Uterus (tissue), 2 donors: ENCODE results near the gene PSMD7.

Experiments used
- POLR2A ChIP-seq, 2 donors: fragments of 450-650 bp; IDR thresholded peaks; one replicate each; pipeline ENCODE4 v1.6.1; 2016; ENCODE audit warnings: antibody characterized with exemption in 2 of 2, mild to moderate bottlenecking in 1 of 2, moderate library complexity in 1 of 2
- TF ChIP-seq, protein P1 (sequence below), 4 experiments: fragments of 200-600 bp in 2 of 4; fragments of 450-650 bp in 2 of 4; sonication (generic) in 2 of 4; IDR thresholded peaks; one replicate each; pipeline ENCODE4 v1.5.1; 2016 to 2019; ENCODE audit warnings: antibody characterized with exemption in 4 of 4, mild to moderate bottlenecking in 2 of 4, moderate library complexity in 1 of 4

GRCh38 chr16:74249254-74249653 lies 47.4 kb upstream of the PSMD7 start:
- TF ChIP-seq, protein P1, sequence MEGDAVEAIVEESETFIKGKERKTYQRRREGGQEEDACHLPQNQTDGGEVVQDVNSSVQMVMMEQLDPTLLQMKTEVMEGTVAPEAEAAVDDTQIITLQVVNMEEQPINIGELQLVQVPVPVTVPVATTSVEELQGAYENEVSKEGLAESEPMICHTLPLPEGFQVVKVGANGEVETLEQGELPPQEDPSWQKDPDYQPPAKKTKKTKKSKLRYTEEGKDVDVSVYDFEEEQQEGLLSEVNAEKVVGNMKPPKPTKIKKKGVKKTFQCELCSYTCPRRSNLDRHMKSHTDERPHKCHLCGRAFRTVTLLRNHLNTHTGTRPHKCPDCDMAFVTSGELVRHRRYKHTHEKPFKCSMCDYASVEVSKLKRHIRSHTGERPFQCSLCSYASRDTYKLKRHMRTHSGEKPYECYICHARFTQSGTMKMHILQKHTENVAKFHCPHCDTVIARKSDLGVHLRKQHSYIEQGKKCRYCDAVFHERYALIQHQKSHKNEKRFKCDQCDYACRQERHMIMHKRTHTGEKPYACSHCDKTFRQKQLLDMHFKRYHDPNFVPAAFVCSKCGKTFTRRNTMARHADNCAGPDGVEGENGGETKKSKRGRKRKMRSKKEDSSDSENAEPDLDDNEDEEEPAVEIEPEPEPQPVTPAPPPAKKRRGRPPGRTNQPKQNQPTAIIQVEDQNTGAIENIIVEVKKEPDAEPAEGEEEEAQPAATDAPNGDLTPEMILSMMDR (IDR thresholded peaks at IDR 0.05): no peak
- no peak for TF ChIP-seq POLR2A (IDR thresholded peaks at IDR 0.05)
